ENCODE data around the gene POC5. TPM values are rescaled to one million over a fixed set of nuclear protein-coding genes. Genes with fewer than 3 reads are reported as not detected.

The POC5 gene
- total and polyA plus RNA-seq, 12 donors: 2.6 to 5.5 (median 4.1) TPM

GRCh38 chr5:75716715-75717081 lies 539 bp downstream of the POC5 start:
- H3K27ac ChIP-seq: peak overlapping the region in 9 of 10 donors; percentile 67 to 95 (median 85)
- H3K9me3 ChIP-seq: no peaks in the 10 kb centered on the region
- intact Hi-C loops (cut with DNase I): loop anchor here in 1 of 10 donors (10.0 kb wide), 1 partner anchor 1032 kb away; the partner anchor contains the start of gene HEXB
- no peaks in the 10 kb centered on the region for H3K27me3 ChIP-seq
- H3K36me3 ChIP-seq: peaks cover 0 to 18% (median 3%) of the 10 kb centered on the region in 9 donors
- peak overlapping the region; percentile 70 to 95 (median 78) for H3K4me3 ChIP-seq
- DNase-seq: no peak
- 0 to 3% methylated on average over 7 of the region's 7 CpGs for WGBS, 2 donors
- ATAC-seq: peak in 1 of 8 donors; percentile 7
- no peak for TF ChIP-seq CTCF (IDR thresholded peaks at IDR 0.05)
- peaks cover 0 to 16% (median 11%) of the 10 kb centered on the region in 9 donors for H3K4me1 ChIP-seq

- 90 to 96% methylated on average over 2 of the region's 2 CpGs for WGBS, 2 donors
- Histone ChIP-seq H3K4me1 (peaks cover 0 to 21% (median 10%) of the 10 kb centered on the region in 9 donors), H3K27me3 (no peaks in the 10 kb centered on the region), H3K4me3 (no peak overlapping the region), H3K27ac (no peak overlapping the region), H3K9me3 (no peaks in the 10 kb centered on the region), H3K36me3 (peaks cover 0 to 54% (median 3%) of the 10 kb centered on the region in 9 donors)
- DNase-seq: no peak
- intact Hi-C loops (cut with DNase I): loop anchor here in 1 of 10 donors (10.0 kb wide), 1 partner anchor 1027 kb away; the partner anchor contains the start of gene HEXB
- ATAC-seq: no peak
- TF ChIP-seq CTCF (IDR thresholded peaks at IDR 0.05): no peak
Measured at GRCh38 chr5:75712091-75712490, 5.1 kb downstream of the POC5 start.

GRCh38 chr5:75711151-75711550 lies 6.1 kb downstream of the POC5 start:
- H3K4me1 ChIP-seq: peaks cover 0 to 15% (median 4%) of the 10 kb centered on the region in 9 donors
- H3K4me3 ChIP-seq: no peak overlapping the region
- TF ChIP-seq CTCF (IDR thresholded peaks at IDR 0.05): no peak
- H3K36me3 ChIP-seq: peaks cover 0 to 60% (median 3%) of the 10 kb centered on the region in 9 donors
- ATAC-seq: no peak
- H3K27ac ChIP-seq: no peak overlapping the region
- no peaks in the 10 kb centered on the region for H3K27me3 ChIP-seq
- WGBS, 2 donors: 98 to 99% methylated on average over 1 of the region's 1 CpG
- H3K9me3 ChIP-seq: no peaks in the 10 kb centered on the region
- intact Hi-C loops (cut with DNase I): loop anchor here in 1 of 10 donors (10.0 kb wide), 1 partner anchor 1026 kb away; the partner anchor contains the start of gene HEXB
- DNase-seq: no peak

- ATAC-seq (no peak), DNase-seq (no peak)
- H3K4me1 ChIP-seq: peaks cover 0 to 10% (median 0%) of the 10 kb centered on the region in 9 donors
- H3K27me3 ChIP-seq: no peaks in the 10 kb centered on the region
- H3K4me3 ChIP-seq: no peak overlapping the region
- intact Hi-C loops (cut with DNase I): loop anchor here in 1 of 10 donors (10.0 kb wide), 1 partner anchor 1026 kb away; the partner anchor contains the start of gene HEXB
- 83 to 89% methylated on average over 1 of the region's 1 CpG for WGBS, 2 donors
- no peaks in the 10 kb centered on the region for H3K9me3 ChIP-seq
- no peak overlapping the region for H3K27ac ChIP-seq
- peaks cover 0 to 62% (median 3%) of the 10 kb centered on the region in 9 donors for H3K36me3 ChIP-seq
- TF ChIP-seq CTCF (IDR thresholded peaks at IDR 0.05): no peak
Measured at GRCh38 chr5:75710637-75711036, 6.6 kb downstream of the POC5 start.

All from heart right ventricle (tissue), 16 donors.